GM19455 (cell line): ENCODE measurements around the gene ZNF688.
"Not testable (repeated sequence)": the region's sequence is repeated elsewhere in the genome, so short reads cannot be mapped to it uniquely, and the experiment has no call there.

Experiments used
- ATAC-seq: cut with Tn5 transposase; IDR thresholded peaks from one replicate; pipeline ENCODE4 v1.9.1; 2021; ENCODE audit not compliant: unreplicated experiment

Gene ZNF688

GRCh38 chr16:30571445-30572322 lies at the start of gene ZNF688:
Gene ZNF688, minus strand, starts transcription at chr16:30571714. Its CDS starts 85 bp downstream, at chr16:30571629.
- ATAC-seq = peak; percentile 66

DNA sequence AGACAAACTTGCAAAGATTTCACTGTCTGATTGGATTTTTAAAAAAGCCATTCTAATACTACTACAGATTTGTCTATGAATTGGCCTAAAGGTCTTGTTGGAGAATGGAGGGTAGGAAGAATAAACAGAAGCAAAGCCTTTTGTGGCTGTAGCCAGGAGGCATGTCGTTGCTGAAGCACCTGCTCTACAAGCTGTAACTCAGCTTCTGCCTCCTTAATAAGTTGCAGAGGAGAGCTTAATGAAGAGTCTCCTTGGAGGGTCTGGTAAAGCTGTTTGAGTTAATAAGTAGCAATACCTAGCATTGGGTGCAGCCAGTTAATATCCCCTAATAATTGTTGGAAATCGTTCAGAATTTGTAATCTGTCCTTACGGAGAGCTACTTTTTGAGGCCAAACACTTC lies 48.7 kb upstream of the ZNF688 start:
- ATAC-seq = no peak

- no peak for ATAC-seq
Measured at GRCh38 chr16:30619638-30620037, 48.1 kb upstream of the ZNF688 start.

DNA sequence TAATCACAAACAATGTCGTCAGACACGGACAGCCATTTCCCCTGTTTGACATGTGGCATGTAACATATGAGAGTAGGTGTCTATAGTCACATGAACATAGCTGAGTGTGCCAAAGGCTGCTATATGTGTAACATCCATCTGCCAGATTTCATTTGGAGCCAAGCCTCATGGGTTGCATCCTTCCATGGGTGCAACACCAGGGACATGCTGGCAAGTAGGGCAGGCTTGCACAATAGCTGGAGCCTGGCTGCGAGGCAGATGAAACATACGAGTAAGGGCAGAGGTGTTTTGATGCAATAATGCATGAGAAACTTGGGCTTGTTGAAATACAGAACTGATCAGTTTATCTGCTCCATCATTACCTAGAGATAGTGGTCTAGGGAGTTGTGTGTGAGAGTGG lies 47.7 kb upstream of the ZNF688 start:
- no peak for ATAC-seq

DNA sequence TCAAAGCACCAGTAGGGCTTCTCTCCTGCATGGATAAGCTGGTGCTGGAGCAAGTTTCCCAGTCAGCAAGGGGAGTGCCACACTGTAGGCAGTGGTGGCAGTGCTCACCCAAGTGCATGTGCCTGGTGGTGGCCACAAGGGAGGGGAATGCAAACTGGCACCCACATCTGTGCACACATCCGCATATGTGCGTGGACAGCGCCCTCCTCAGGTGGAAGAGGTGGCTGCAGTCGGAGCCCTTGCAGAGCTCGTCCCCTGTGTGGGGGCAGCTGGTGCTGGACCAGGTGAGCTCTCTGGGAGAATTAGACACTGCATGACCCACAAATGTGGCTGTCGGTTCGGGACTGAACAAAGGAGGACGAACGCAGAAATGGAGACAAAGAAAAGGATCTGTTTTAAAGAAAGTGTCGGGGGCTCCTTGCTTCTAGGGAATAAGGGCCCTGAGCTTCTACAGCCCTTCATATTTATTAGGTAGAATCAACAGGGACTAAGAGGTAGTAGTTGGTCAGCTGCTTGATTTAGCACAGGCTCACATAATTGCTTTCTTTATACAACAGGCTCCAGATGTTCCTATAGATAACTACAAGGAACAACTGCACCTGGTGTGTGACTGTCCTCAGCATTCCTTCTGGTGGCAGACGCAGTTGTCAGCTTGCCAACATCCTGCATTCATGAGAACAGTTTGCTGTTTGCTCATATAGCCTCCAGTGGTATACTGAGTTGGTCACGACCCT lies 44.0 kb upstream of the ZNF688 start:
- ATAC-seq = no peak

GRCh38 chr16:30609926-30610839 lies 38.7 kb upstream of the ZNF688 start, which contains the start of gene ZNF689:
Gene ZNF689, minus strand, starts transcription at chr16:30610389. Its CDS starts 348 bp downstream, at chr16:30610041.
- ATAC-seq = peak; percentile 87

DNA sequence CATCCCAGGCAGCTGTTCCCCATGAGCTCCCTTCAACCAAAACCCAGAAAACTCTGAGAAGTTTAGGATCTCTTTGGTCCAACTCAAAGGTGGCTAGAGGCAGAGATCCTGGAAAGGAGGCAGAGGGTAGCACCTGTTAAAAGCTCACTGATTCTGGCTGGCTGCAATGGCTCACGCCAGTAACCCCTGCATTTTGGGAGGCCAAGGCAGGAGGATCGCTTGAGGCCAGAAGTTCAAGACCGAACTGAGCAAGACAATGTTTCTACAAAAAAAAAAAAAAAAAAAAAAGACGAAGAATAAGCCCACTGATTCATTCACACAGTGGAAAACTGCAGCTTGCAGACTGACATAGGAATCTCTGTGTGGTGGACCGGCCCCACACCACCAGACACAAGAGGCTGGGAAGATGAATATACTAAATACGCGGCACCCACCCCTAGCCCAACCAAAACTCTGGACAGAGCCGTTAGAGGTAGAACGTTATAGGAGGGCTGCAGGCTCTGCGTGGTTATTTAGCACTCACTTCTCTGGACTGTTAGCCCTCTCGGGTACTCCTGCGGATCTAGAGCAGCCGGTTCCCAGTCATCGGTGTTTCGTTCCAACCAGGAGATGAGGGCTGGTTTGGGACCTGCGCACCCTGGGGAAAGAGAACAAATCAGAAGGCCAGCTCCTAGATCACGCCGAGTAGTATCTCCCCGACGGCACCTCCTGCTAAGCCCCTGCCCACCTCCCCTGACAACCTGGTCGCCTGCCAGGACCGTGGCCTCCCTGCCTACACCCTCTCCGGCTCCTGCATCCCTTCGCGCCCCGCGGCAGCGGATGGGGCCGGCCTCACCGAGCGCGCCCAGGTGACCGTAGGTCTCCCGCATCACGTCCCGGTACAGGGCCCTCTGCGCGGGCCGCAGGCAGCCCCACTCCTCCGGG lies 37.8 kb upstream of the ZNF688 start:
- ATAC-seq = peak; percentile 17

DNA sequence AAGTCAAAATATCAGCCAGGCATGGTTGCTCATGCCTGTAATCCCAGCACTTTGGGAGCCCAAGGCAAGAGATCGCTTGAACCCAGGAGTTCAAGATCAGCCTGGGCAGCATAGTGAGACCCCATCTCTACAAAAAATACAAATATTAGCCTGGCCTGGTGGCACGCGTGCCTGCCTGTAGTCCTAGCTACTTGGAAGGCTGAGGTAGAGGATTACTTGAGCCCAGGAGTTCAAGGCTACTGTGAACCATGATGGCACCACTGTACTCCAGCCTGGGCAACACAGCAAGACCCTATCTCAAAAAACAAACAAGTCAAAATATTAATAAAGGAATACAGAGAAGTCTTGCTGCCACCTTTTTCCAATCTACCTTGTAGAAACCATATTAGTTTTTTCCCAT lies 34.5 kb upstream of the ZNF688 start:
- no peak for ATAC-seq

GRCh38 chr16:30605158-30605557 lies 33.6 kb upstream of the ZNF688 start:
- no peak for ATAC-seq

GRCh38 chr16:30604316-30604947 lies 32.9 kb upstream of the ZNF688 start:
- no peak for ATAC-seq

GRCh38 chr16:30603945-30604315 lies 32.4 kb upstream of the ZNF688 start:
- ATAC-seq = no peak

DNA sequence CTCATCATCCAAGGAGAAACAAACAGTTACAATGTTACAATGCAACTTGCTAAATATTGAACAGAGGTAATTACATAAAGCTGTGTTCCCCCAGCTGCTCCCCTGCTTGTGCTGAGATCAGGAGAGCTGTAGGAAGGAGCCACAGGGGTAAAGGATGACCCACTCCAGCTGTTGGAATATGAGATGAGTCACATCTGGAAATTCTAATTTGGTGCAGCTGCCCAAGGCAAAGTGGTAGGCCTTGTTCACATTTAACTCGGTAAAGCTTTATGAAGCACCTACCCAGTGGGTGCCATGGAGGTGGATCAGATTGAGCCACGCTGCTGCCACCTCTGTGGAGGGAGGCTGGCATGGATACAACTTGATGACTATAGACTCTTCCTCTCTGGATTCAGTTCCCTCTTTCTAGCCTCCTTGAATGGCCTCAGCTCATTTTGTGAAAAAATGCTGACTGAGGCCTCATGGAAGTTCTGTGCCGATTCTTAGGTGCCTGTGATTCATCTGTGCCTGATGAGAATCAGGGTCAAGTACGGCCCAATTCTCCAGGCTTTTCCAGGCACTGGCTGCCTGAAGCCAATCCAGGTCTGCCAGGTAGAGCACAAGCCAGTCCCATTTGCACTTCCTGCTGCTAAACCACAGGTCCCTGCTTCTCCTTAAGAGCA lies 31.2 kb upstream of the ZNF688 start:
- ATAC-seq = no peak

DNA sequence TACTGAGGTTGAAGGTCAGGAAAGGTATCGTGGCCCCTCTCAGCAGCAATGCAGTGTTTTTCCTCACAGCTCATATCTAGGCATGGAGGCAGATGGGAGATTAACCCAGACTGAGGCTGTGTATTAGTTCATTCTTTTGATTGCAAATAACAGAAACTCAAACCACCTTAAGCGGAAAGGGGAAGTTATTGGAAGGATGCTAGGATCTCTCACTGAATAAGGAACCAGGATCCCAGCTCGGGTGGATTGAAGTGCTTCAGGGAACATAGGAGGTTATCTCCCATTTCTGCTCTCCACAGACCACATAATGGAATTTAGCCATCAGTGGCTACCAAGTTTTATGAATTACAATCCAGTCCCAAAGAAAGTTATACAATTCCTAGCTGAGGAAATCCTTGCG lies 30.5 kb upstream of the ZNF688 start:
- no peak for ATAC-seq

- ATAC-seq = no peak
Measured at GRCh38 chr16:30600929-30601328, 29.4 kb upstream of the ZNF688 start.

DNA sequence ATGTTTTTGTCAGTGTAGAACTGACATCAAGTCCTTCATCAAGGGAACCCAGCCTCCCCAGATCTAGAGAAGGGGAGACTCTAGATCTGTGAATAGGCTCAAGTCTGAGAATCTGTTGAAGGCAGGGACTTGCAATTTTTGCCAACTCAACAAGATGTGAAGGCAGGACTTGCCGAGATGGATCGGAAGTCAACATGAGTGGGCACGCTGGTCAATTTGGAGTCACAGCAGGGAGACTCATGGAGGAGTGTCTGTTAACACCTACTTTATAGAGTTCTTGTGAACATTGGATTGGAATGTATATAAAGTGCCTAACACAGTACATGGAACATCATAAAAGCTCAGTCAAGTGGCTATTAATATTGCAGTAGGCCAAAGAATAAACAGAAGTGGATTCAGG lies 28.7 kb upstream of the ZNF688 start:
- no peak for ATAC-seq

DNA sequence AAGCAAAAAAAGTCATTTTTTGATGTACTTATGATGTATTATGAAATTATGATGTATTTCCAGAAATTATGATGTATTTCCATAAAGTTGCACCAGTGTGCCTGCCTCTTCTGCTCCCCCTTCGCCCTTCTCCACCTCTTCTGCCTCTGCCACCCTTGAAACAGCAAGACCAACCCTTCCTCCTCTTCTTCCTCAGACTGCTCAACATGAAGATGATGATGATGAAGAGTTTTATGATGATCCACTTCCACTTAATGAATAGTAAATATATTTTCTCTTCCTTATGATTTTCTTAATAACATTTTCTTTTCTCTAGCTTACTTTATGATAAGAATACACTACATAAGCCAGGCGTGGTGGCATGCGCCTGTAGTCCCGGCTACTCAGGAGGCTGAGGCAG lies 21.4 kb upstream of the ZNF688 start:
- ATAC-seq = no peak

- not testable (repeated sequence) for ATAC-seq
Measured at GRCh38 chr16:30590869-30591268, 19.4 kb upstream of the ZNF688 start.

DNA sequence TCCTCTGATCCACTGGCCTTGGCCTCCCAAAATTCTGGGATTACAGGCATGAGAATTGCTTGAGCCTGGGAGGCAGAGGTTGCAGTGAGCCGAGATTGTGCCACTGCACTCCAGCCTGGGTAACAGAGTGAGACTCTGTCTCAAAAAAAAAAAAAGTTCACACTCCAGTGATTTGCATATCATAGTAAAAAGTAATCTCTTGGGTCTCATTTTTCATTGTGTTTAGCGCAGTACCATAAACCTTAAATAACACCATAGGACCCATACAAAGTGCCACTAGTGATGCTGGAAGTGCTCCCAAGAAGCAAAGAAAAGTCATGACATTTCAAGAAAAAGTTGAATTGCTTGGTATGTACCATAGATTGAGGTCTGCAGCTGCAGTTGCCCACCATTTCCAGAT lies 18.1 kb upstream of the ZNF688 start:
- not testable (repeated sequence) for ATAC-seq

DNA sequence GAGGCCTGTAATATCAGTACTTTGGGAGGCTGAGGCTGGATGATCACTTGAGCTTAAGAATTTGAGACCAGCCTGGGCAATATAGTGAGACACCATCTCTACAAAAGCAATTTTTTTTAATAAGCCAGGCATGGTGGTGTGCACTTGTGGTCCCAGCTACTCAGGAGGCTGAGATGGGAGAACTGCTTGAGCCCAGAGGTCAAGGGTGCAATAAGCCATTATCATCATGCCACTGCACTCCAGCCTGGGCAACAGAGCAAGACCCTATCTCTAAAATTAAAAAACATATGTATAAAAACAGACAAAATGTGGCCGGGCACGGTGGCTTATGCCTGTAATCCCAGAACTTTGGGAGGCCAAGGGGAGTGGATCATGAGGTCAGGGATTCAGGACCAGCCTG lies 17.1 kb upstream of the ZNF688 start:
- no peak for ATAC-seq
